ENCODE results near the gene ACBD7.

The ACBD7 gene

DNA sequence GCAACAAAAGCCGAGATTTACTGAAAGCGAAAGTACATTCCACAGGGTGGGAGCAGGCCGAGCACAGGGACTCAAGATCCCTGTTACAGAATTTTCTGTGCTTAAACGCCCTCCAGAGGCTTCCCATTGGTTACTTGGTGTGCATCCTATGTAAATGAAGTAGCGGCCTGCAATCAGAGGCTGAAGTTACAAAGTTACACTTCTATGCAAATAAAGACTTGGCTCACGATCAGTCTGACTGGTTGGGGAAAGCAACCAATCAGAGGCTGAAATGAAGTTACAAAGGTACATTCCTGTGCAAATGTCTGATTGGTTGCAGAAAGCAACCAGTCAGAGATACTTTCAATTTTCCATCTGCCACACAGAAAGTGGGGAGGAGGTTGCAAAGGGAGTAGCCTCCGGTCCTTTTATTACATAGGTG is 4.1 kb downstream of the ACBD7 start:
- DNase-seq: peak; percentile 65

GRCh38 chr10:15083674-15084501 is 4.7 kb downstream of the ACBD7 start:
- no peak for DNase-seq

- no peak for DNase-seq
These were observed 13.2 kb downstream of the ACBD7 start for GRCh38 chr10:15075421-15075820.

- no peak for DNase-seq
These were observed 16.2 kb downstream of the ACBD7 start for GRCh38 chr10:15072358-15072757.

- no peak for DNase-seq
These were observed 19.3 kb downstream of the ACBD7 start for GRCh38 chr10:15069230-15069629.

DNA sequence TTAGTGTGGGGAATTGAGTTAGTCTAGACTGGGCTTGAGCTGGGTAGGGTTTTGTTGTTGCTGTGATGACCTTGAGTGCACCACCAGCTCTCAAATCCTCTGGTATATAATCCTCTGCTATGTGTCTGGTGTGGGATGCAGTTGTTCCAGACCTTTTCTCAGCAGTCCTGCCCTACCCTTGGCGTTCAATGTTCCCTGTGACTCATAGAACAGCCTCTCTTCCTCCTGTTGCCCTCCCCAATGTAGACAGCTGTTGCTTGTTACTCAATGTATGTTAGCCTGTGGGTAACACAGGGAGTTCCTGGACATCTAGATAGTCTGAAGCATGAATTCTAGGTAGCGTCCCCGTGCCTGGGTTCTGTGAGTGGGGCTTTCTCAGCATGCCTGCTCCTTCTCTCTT is 19.8 kb downstream of the ACBD7 start:
- no peak for DNase-seq

- DNase-seq: no peak
These were observed 21.4 kb downstream of the ACBD7 start for GRCh38 chr10:15067154-15067553.

DNA sequence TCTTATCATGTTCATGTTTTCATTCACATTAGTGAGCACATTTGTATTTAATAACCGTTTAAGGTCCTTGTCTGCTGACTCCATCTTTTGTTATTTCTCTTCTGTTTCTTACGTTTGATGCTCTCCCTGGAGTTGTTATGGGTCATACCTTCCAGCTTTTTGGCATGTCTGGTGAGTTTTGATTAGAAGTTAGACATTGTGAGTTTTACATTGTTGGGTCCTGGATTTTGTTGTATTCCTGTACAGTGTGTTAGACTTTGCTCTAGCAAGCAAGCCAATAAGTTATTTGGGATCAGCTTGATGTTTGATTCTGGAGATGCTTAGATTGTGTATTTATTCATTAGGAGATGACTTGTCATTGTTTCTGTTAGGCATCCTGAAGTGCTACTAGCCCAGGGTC is 27.9 kb downstream of the ACBD7 start:
- DNase-seq: no peak

- DNase-seq: no peak
These were observed 28.7 kb downstream of the ACBD7 start for GRCh38 chr10:15059914-15060313.

GRCh38 chr10:15058689-15059088 is 29.9 kb downstream of the ACBD7 start:
- DNase-seq: no peak

GRCh38 chr10:15053061-15053460 is 35.5 kb downstream of the ACBD7 start:
- DNase-seq: no peak

DNA sequence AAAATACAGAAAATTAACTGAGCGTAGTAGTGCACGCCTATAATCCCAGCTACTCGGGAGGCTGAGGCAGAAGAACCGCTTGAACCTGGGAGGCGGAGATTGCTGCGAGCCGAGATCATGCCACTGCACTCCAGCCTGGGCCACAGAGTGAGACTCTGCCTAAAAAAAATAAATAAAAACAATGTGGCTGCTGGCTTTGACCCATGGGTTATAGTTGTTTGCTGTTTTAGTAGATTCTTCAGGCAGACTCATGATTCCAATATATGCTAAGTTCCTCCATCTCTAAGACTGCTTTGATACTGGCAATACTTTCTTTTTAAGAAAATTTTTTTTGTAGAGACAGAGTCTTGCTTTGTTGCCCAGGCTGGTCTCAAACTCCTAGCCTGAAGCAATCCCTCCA is 36.5 kb downstream of the ACBD7 start:
- no peak for DNase-seq

GRCh38 chr10:15049533-15049932 is 39.0 kb downstream of the ACBD7 start:
- DNase-seq: no peak

DNA sequence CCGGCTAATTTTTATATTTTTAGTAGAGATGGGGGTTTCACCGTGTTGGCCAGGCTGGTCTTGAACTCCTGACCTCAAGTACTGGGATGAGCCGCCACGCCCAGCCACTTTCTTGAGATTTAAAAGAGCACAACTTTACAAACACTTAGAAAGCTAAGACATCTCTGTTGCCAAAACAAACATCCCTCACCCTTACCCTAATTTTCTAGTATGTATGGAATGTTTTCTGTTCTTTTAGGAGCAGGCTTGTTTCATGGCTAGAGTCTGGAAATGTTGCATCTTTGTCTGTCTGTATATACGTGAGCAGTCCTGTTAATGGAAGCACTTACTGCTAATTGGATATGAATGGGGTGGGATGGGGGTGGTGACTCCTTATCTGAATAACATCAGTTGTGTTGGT is 42.0 kb downstream of the ACBD7 start:
- DNase-seq: no peak

GRCh38 chr10:15045380-15045779 is 43.2 kb downstream of the ACBD7 start:
- no peak for DNase-seq

GRCh38 chr10:15043674-15044073 is 44.9 kb downstream of the ACBD7 start, which contains the start of gene OLAH:
TSS of gene OLAH (plus strand) at chr10:15043943. CDS start at chr10:15047289, 3,346 bp downstream.
- no peak for DNase-seq

- DNase-seq: no peak
These were observed 50.2 kb downstream of the ACBD7 start for GRCh38 chr10:15038416-15038815.

DNA sequence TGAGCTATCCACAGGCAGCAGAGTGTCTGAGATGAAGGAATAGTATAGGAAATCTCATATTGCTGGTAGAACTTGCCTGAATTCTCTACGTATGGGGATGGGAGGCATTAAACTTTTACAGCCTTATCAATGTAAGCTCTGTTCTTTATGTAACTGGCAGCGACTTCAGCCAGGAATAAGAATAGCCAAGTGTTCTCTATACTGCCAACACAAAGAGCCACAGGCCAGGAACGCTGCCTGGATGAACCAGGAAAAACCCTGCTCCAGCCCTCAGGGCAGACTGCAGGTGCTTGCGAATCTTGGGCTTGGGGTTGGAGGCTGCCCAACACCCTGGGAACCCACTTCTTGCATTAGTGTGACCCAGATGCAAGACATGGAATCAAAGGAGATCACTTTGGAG is 50.9 kb downstream of the ACBD7 start:
- no peak for DNase-seq

DNA sequence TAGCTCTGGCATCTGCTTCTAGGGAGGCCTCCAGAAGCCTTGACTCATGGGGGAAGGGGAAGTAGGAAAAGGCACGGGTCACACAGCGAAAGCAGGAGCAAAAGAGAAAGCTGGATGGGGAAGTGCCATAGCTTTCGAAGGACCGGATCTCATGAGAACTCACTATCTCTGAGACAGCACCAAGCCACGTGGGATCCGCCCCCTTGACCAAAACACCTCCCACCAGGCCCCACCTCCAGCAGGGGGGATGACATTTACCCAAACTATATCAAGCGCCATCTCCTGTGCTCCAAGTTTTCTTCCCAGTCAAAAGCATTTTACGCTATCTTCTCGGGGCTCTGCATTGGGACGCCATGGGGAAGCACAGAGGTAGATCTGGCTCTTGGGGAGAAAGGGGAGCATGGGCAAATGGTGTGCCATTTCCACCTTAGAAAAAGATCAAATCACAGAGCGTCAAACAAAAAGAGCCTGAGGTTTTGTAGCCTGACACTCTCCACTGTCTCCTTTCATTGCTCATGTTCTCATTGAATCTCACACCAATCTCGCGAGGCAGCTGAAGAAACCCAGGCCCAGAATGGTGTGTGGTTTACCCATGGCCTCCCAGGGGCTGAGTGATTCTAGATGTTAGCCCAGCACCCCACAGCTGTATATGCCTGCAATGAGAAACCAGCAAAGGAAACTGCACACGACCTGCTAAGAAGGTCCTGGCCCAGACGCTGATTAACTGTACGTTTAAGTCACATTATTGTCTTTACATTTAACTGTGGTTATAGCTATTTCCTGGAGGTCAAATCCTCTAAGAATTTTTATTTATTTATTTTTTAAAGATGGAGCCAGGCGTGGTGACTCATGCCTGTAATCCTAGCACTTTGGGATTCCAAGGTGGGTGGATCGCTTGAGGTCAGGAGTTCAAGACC is 52.9 kb downstream of the ACBD7 start:
- peak; percentile 18 for DNase-seq

DNA sequence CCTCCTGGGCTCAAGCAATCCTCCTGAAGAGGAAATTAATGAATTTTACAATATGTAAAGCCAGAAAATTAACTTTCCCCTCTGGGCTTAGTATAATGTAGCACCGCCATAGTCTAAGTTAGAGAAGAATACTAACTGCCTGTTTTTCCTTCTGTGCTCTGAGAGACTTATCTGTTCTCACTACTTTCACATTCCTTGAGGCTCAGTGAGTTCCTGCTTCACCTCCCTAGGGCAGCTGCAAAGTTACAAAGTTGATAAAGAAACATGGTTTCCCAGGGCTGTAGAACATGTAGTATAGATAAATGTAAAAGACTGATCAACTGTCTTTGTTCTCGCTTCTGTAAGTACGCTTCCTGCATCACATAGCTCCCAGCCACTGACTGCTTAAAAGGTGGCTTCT is 60.8 kb downstream of the ACBD7 start:
- DNase-seq: no peak
